Measurements from ENCODE around the gene PRR7.

PRR7 gene

GRCh38 chr5:177427211-177427822, 19.3 kb upstream of the PRR7 start:
- Histone ChIP-seq H3K27ac (ENCODE audit: low read length) (peak overlapping the region; percentile 98), H2AFZ (ENCODE audit: low read length) (no peak overlapping the region), H3K27me3 (replicated peaks; ENCODE audit: insufficient read depth, low read length) (no peaks in the 10 kb centered on the region), H4K20me1 (ENCODE audit: insufficient read depth, low read length) (no peaks in the 10 kb centered on the region), H3K4me1 (ENCODE audit: low read length) (peaks cover 52% of the 10 kb centered on the region), H3K9me3 (replicated peaks; ENCODE audit: insufficient read depth, low read length) (no peaks in the 10 kb centered on the region), H3K4me2 (ENCODE audit: low read depth, low read length) (peak overlapping the region; percentile 100), H3K79me2 (ENCODE audit: low read length) (peaks cover 53% of the 10 kb centered on the region), H3K4me3 (ENCODE audit: low read length) (peak overlapping the region; percentile 98), H3K9me2 (replicated peaks; ENCODE audit: insufficient read depth, low read length) (no peaks in the 10 kb centered on the region), H3K9ac (ENCODE audit: low read length) (peak overlapping the region; percentile 99), H3K36me3 (replicated peaks; ENCODE audit: insufficient read depth, low read length) (peaks cover 10% of the 10 kb centered on the region), H3F3A (ENCODE audit: insufficient read depth, low read length) (peaks cover 55% of the 10 kb centered on the region)
- peak; percentile 30 for DNase-seq
- no peak for TF ChIP-seq CTCF (IDR thresholded peaks at IDR 0.05; ENCODE audit: low read length)

GRCh38 chr5:177427919-177428573, 18.6 kb upstream of the PRR7 start:
- H3K4me2 ChIP-seq (ENCODE audit: low read depth, low read length): peak overlapping the region; percentile 100
- H3K9me2 ChIP-seq (replicated peaks; ENCODE audit: insufficient read depth, low read length): no peaks in the 10 kb centered on the region
- H3F3A ChIP-seq (ENCODE audit: insufficient read depth, low read length): peaks cover 55% of the 10 kb centered on the region
- peaks cover 13% of the 10 kb centered on the region for H3K36me3 ChIP-seq (replicated peaks; ENCODE audit: insufficient read depth, low read length)
- no peak overlapping the region for H2AFZ ChIP-seq (ENCODE audit: low read length)
- H3K9ac ChIP-seq (ENCODE audit: low read length): peak overlapping the region; percentile 99
- DNase-seq: peak; percentile 34
- H3K79me2 ChIP-seq (ENCODE audit: low read length): peaks cover 60% of the 10 kb centered on the region
- H4K20me1 ChIP-seq (ENCODE audit: insufficient read depth, low read length): no peaks in the 10 kb centered on the region
- H3K9me3 ChIP-seq (replicated peaks; ENCODE audit: insufficient read depth, low read length): no peaks in the 10 kb centered on the region
- no peaks in the 10 kb centered on the region for H3K27me3 ChIP-seq (replicated peaks; ENCODE audit: insufficient read depth, low read length)
- H3K4me1 ChIP-seq (ENCODE audit: low read length): peaks cover 56% of the 10 kb centered on the region
- peak overlapping the region; percentile 98 for H3K27ac ChIP-seq (ENCODE audit: low read length)
- TF ChIP-seq EZH2 (optimal IDR thresholded peaks at IDR 0.05; ENCODE audit: low read depth, low read length) (no peak), CTCF (IDR thresholded peaks at IDR 0.05; ENCODE audit: low read length) (no peak), EZH2phosphoT487 (IDR thresholded peaks at IDR 0.05; ENCODE audit: low read length) (no peak)
- peak overlapping the region; percentile 98 for H3K4me3 ChIP-seq (ENCODE audit: low read length)

GRCh38 chr5:177428574-177429217, 17.9 kb upstream of the PRR7 start:
- Histone ChIP-seq H3K4me3 (ENCODE audit: low read length) (peak overlapping the region; percentile 98), H2AFZ (ENCODE audit: low read length) (no peak overlapping the region), H3K9me3 (replicated peaks; ENCODE audit: insufficient read depth, low read length) (no peaks in the 10 kb centered on the region), H3K79me2 (ENCODE audit: low read length) (peaks cover 65% of the 10 kb centered on the region), H3K4me1 (ENCODE audit: low read length) (peaks cover 56% of the 10 kb centered on the region), H3K27ac (ENCODE audit: low read length) (peak overlapping the region; percentile 98), H3K27me3 (replicated peaks; ENCODE audit: insufficient read depth, low read length) (no peaks in the 10 kb centered on the region), H3F3A (ENCODE audit: insufficient read depth, low read length) (peaks cover 55% of the 10 kb centered on the region), H3K4me2 (ENCODE audit: low read depth, low read length) (peak overlapping the region; percentile 100), H3K9ac (ENCODE audit: low read length) (peak overlapping the region; percentile 99), H4K20me1 (ENCODE audit: insufficient read depth, low read length) (no peaks in the 10 kb centered on the region), H3K9me2 (replicated peaks; ENCODE audit: insufficient read depth, low read length) (no peaks in the 10 kb centered on the region), H3K36me3 (replicated peaks; ENCODE audit: insufficient read depth, low read length) (peaks cover 13% of the 10 kb centered on the region)
- no peak for TF ChIP-seq EZH2phosphoT487 (IDR thresholded peaks at IDR 0.05; ENCODE audit: low read length)
- no peak for TF ChIP-seq CTCF (IDR thresholded peaks at IDR 0.05; ENCODE audit: low read length)
- TF ChIP-seq EZH2 (optimal IDR thresholded peaks at IDR 0.05; ENCODE audit: low read depth, low read length): no peak
- DNase-seq: no peak

All from MM.1S (cell line).